CD4-positive, alpha-beta T cell (primary cell): ENCODE data around the gene PGC. TPM values are rescaled to one million over a fixed set of nuclear protein-coding genes. Genes with fewer than 3 reads are reported as not detected.

Experiments used
- ATAC-seq: fragments of 200-7000 bp; cut with Tn5 transposase; one replicate; pipeline ENCODE4 v1.10.0; 2022; ENCODE audit warnings: mild to moderate bottlenecking; ENCODE audit not compliant: poor library complexity
- CTCF ChIA-PET: fragments of 350-600 bp; sonication (Branson Sonifier 250); formaldehyde crosslinking; loops from one replicate; lab custom pipeline; 2021; ENCODE audit warnings: antibody characterized with exemption, inconsistent platforms; lab: Charles Lee
- POLR2A ChIA-PET: fragments of 350-600 bp; sonication (Branson Sonifier 250); formaldehyde crosslinking; loops from one replicate; lab custom pipeline; 2021; ENCODE audit warnings: antibody characterized with exemption, inconsistent platforms; lab: Charles Lee
- DNase-seq, 14 experiments: peaks; one replicate each; pipeline ENCODE4 v3.0.0-alpha.2; 2013 to 2020; ENCODE audit warnings: mixed read lengths in 2 of 14
- H3K27ac ChIP-seq, 2 donors: one replicate each; pipeline versions ENCODE4 v1.5.1 to v1.7.0; 2013; ENCODE audit warnings: low read length in 2 of 2, low read depth in 1 of 2, mild to moderate bottlenecking in 1 of 2
- H3K27me3 ChIP-seq, 2 experiments: 1 replicate in 1 of 2; 2 replicates in 1 of 2; pipeline versions ENCODE4 v1.6.1 to v1.7.0; 2013; ENCODE audit warnings: low read length in 2 of 2, control low read depth in 1 of 2, mild to moderate bottlenecking in 1 of 2, moderate library complexity in 1 of 2; ENCODE audit not compliant: insufficient read depth in 2 of 2, control insufficient read depth in 1 of 2
- H3K36me3 ChIP-seq: one replicate; pipeline ENCODE4 v1.6.1; 2013; ENCODE audit warnings: low read length, control low read depth; ENCODE audit not compliant: insufficient read depth
- H3K4me1 ChIP-seq: one replicate; pipeline ENCODE4 v1.6.1; 2013; ENCODE audit warnings: low read length, control low read depth; ENCODE audit not compliant: insufficient read depth
- H3K4me3 ChIP-seq: one replicate; pipeline ENCODE4 v1.5.1; 2013; ENCODE audit warnings: mild to moderate bottlenecking, low read length, moderate library complexity
- H3K9me3 ChIP-seq, 2 experiments: 1 replicate in 1 of 2; 2 replicates in 1 of 2; pipeline versions ENCODE4 v1.6.1 to v1.7.0; 2013; ENCODE audit warnings: low read length in 2 of 2, mild to moderate bottlenecking in 2 of 2, control low read depth in 1 of 2, moderate library complexity in 1 of 2; ENCODE audit not compliant: control insufficient read depth in 1 of 2, insufficient read depth in 1 of 2
- H3K27ac Mint-ChIP-seq: one replicate; pipeline ENCODE4 v1.8.0; 2020; ENCODE audit warnings: mixed read lengths
- H3K27me3 Mint-ChIP-seq: one replicate; pipeline ENCODE4 v1.8.0; 2021; ENCODE audit warnings: mixed read lengths
- H3K36me3 Mint-ChIP-seq: one replicate; pipeline ENCODE4 v1.8.0; 2021; ENCODE audit warnings: low read depth, mixed read lengths
- H3K4me1 Mint-ChIP-seq: one replicate; pipeline ENCODE4 v1.8.0; 2021; ENCODE audit warnings: low read depth, mixed read lengths
- H3K4me3 Mint-ChIP-seq: one replicate; pipeline ENCODE4 v1.8.0; 2020; ENCODE audit warnings: mild to moderate bottlenecking, mixed read lengths
- H3K9me3 Mint-ChIP-seq: one replicate; pipeline ENCODE4 v1.8.0; 2020; ENCODE audit warnings: mixed read lengths
- intact Hi-C, 2 experiments: fragments of 100-400 bp; cut with DNase I in 1 of 2; cut with micrococcal nuclease in 1 of 2; formaldehyde crosslinking; loops; one replicate each; pipeline versions ENCODE4 v1.15.1 to v1.9.0; 2023 to 2025; cut with DNase I, micrococcal nuclease
- total RNA-seq, 174 experiments: library from RNA in 2 of 174; stranded (reverse) in 2 of 174; gene quantifications; one replicate each; pipeline ENCODE4 v1.2.3 and lab custom pipeline; 2021 to 2026
- TF ChIP-seq, protein P1 (sequence below): fragments of 200-600 bp; IDR thresholded peaks from one replicate; pipeline ENCODE4 v1.8.0; 2022; ENCODE audit warnings: antibody characterized with exemption, mild to moderate bottlenecking

Gene PGC
- total RNA-seq, 2 experiments from 2014 or later = not detected

GRCh38 chr6:41687501-41688175 is 59.6 kb downstream of the PGC start:
- no peak overlapping the region for H3K4me3 Mint-ChIP-seq

More at GRCh38 chr6:41687501-41688175, 59.6 kb downstream of the PGC start:
- Histone ChIP-seq H3K27ac (no peak overlapping the region), H3K4me3 (no peak overlapping the region), H3K36me3 (peaks cover 44% of the 10 kb centered on the region), H3K4me1 (peaks cover 13% of the 10 kb centered on the region), H3K9me3 (no peaks in the 10 kb centered on the region), H3K27me3 (no peaks in the 10 kb centered on the region)
- H3K27me3 Mint-ChIP-seq = no peaks in the 10 kb centered on the region
- H3K27ac Mint-ChIP-seq = no peak overlapping the region
- no peaks in the 10 kb centered on the region for H3K9me3 Mint-ChIP-seq
- POLR2A ChIA-PET = no interaction called here
- intact Hi-C loops = loop anchor here in 1 of 2 experiments (10.0 kb wide), 1 partner anchor 383 kb away; no protein-coding TSS in a partner anchor
- TF ChIP-seq, protein P1, sequence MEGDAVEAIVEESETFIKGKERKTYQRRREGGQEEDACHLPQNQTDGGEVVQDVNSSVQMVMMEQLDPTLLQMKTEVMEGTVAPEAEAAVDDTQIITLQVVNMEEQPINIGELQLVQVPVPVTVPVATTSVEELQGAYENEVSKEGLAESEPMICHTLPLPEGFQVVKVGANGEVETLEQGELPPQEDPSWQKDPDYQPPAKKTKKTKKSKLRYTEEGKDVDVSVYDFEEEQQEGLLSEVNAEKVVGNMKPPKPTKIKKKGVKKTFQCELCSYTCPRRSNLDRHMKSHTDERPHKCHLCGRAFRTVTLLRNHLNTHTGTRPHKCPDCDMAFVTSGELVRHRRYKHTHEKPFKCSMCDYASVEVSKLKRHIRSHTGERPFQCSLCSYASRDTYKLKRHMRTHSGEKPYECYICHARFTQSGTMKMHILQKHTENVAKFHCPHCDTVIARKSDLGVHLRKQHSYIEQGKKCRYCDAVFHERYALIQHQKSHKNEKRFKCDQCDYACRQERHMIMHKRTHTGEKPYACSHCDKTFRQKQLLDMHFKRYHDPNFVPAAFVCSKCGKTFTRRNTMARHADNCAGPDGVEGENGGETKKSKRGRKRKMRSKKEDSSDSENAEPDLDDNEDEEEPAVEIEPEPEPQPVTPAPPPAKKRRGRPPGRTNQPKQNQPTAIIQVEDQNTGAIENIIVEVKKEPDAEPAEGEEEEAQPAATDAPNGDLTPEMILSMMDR = no peak
- CTCF ChIA-PET = no interaction called here
- DNase-seq = no peak
- ATAC-seq = no peak
- peaks cover 16% of the 10 kb centered on the region for H3K36me3 Mint-ChIP-seq
- peaks cover 5% of the 10 kb centered on the region for H3K4me1 Mint-ChIP-seq

Other genes starting within 250 kb of the PGC start
- 1 to 10 TPM; 3.7 to 3.9 TPM for gene FOXP4, start 201.0 kb downstream of the PGC start, total RNA-seq
- gene MDFI, start 108.9 kb downstream of the PGC start, total RNA-seq = not detected
- 10 to 100 TPM; 23.8 to 24.1 TPM for gene TFEB, start 11.8 kb downstream of the PGC start, total RNA-seq
- 1 to 10 TPM; 4.6 to 5.4 TPM for gene FRS3, start 32.5 kb upstream of the PGC start, total RNA-seq
- not detected for gene PRICKLE4, start 33.4 kb upstream of the PGC start, total RNA-seq
- gene TOMM6, start 40.3 kb upstream of the PGC start, total RNA-seq = 10 to 100 TPM; 78.8 to 83.2 TPM
- gene USP49, start 148.0 kb upstream of the PGC start, total RNA-seq = 1 to 10 TPM; 1.3 TPM
- 1 to 10 TPM; 1.3 to 1.6 TPM for gene MED20, start 173.7 kb upstream of the PGC start, total RNA-seq
- 1 to 10 TPM; 1.2 to 1.6 TPM for gene BYSL, start 174.1 kb upstream of the PGC start, total RNA-seq
- gene CCND3, start 194.4 kb upstream of the PGC start, total RNA-seq = 100 to 1,000 TPM; 247 to 248 TPM